ENCODE measurements around the gene CYP27A1. TPM values are rescaled to one million over a fixed set of nuclear protein-coding genes. Genes with fewer than 3 reads are reported as not detected.

Gene CYP27A1
- total and polyA plus RNA-seq, 7 donors = 9.3 to 48.4 (median 32.0) TPM

GRCh38 chr2:218812096-218812815, 30.3 kb downstream of the CYP27A1 start:
- WGBS, 3 donors = 90 to 96% (median 94%) methylated on average over 21 of the region's 21 CpGs
- H3K4me1 ChIP-seq = peaks cover 29% of the 10 kb centered on the region

DNA sequence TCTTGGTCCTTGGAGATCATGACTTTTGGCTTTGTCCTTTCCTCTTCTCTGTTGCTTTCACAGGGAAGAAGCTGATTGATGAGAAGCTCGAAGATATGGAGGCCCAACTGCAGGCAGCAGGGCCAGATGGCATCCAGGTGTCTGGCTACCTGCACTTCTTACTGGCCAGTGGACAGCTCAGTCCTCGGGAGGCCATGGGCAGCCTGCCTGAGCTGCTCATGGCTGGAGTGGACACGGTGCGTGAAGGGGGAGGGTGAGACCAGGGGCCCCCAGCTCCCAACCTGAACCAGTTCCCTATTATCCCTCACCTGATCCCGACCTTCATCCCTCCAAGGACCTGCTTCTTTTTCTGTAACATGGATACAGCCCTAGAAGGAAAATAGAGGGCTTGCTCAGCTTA, 30.9 kb downstream of the CYP27A1 start:
- WGBS, 3 donors = 81 to 86% (median 82%) methylated on average over 5 of the region's 5 CpGs

More at GRCh38 chr2:218812096-218812815, 30.3 kb downstream of the CYP27A1 start:
- no peak for TF ChIP-seq CTCF (IDR thresholded peaks at IDR 0.05)
- ATAC-seq (no peak), DNase-seq (no peak)
- Histone ChIP-seq H3K27ac (no peak overlapping the region), H3K36me3 (ENCODE audit: insufficient read depth in 1 of 2, low read depth in 1 of 2) (peaks cover 0 to 40% of the 10 kb centered on the region in 2 donors), H3K27me3 (ENCODE audit: insufficient read depth in 3 of 3, low read length in 2 of 3) (no peaks in the 10 kb centered on the region), H3K9me3 (no peaks in the 10 kb centered on the region), H3K4me3 (no peak overlapping the region)
- intact Hi-C loops (cut with DNase I) = no loop called here

GRCh38 chr2:218813771-218814460, 32.0 kb downstream of the CYP27A1 start:
- intact Hi-C loops (cut with DNase I) = no loop called here
- Histone ChIP-seq H3K4me1 (peaks cover 27% of the 10 kb centered on the region), H3K27me3 (ENCODE audit: insufficient read depth in 3 of 3, low read length in 2 of 3) (no peaks in the 10 kb centered on the region), H3K27ac (no peak overlapping the region), H3K4me3 (no peak overlapping the region), H3K9me3 (no peaks in the 10 kb centered on the region), H3K36me3 (ENCODE audit: insufficient read depth in 1 of 2, low read depth in 1 of 2) (peaks cover 0 to 40% of the 10 kb centered on the region in 2 donors)
- no peak for TF ChIP-seq CTCF (IDR thresholded peaks at IDR 0.05)
- WGBS, 3 donors = 82 to 89% (median 86%) methylated on average over 11 of the region's 11 CpGs
- DNase-seq = no peak
- no peak for ATAC-seq

More for the DNA sequence above, 30.9 kb downstream of the CYP27A1 start:
- H3K36me3 ChIP-seq (ENCODE audit: insufficient read depth in 1 of 2, low read depth in 1 of 2) = peaks cover 0 to 40% of the 10 kb centered on the region in 2 donors
- no peaks in the 10 kb centered on the region for H3K27me3 ChIP-seq (ENCODE audit: insufficient read depth in 3 of 3, low read length in 2 of 3)
- H3K4me1 ChIP-seq = peaks cover 32% of the 10 kb centered on the region
- no peak for DNase-seq
- no peaks in the 10 kb centered on the region for H3K9me3 ChIP-seq
- H3K27ac ChIP-seq = no peak overlapping the region
- intact Hi-C loops (cut with DNase I) = no loop called here
- H3K4me3 ChIP-seq = no peak overlapping the region
- no peak for TF ChIP-seq CTCF (IDR thresholded peaks at IDR 0.05)
- no peak for ATAC-seq

- 80 to 95% (median 84%) methylated on average over 13 of the region's 13 CpGs for WGBS, 3 donors
- Histone ChIP-seq H3K27me3 (ENCODE audit: insufficient read depth in 3 of 3, low read length in 2 of 3) (no peaks in the 10 kb centered on the region), H3K36me3 (ENCODE audit: insufficient read depth in 1 of 2, low read depth in 1 of 2) (peaks cover 0 to 40% of the 10 kb centered on the region in 2 donors), H3K4me3 (no peak overlapping the region), H3K9me3 (no peaks in the 10 kb centered on the region), H3K27ac (no peak overlapping the region), H3K4me1 (peaks cover 20% of the 10 kb centered on the region)
- intact Hi-C loops (cut with DNase I) = no loop called here
- no peak for TF ChIP-seq CTCF (IDR thresholded peaks at IDR 0.05)
- ATAC-seq (no peak), DNase-seq (no peak)
Measured at GRCh38 chr2:218814540-218815243, 32.7 kb downstream of the CYP27A1 start.

Measured in psoas muscle (tissue), 8 donors.